Stimulated activated CD4-positive, alpha-beta T cell treated with anti-CD3 and anti-CD28 coated beads, Interleukin-4, amount 100 ng/mL, for 1 hour (primary cell): Measurements from ENCODE around the gene ATP10D.

Experiments
- DNase-seq: peaks from one replicate; pipeline ENCODE4 v3.0.0-alpha.2; 2020

The ATP10D gene

DNA sequence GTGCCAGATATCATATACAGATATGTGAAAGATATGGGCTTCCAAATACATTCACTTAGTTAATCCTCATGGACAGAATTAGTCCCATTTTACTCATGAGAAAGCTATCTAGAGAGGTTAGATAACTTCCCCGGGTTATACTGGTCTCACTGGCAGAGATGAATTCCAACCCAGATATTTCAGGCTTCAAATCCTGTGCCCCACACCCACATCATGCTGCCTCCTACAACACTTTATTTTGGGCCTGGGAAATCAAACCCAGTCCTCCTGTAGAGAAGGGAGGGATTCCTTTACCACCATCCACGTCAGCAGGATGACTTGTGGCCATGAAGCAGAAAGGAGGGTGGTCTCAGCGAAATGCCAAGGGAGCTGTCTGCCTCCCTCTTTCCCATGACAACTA, 113.8 kb downstream of the ATP10D start:
- DNase-seq, result no peak

DNA sequence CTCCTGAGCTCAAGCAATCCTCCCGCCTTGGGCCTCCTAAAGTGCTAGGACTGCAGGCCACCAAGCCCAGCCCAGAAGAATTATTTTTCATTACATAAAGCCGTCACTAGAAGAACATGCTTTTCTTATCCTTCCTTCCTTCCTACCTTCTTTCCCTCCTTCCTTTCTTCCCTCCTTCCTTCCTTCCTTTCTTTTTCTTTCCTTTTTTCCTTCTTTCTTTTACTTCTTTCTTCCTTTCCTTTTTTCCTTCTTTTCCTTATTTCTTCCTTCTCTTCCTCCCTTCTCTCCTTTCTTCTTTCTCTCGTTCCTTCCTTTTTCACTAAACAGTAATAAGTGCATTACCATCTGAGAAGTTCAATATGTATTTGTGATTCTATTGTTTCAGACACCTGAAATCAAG, 121.4 kb downstream of the ATP10D start:
- DNase-seq, result no peak

DNA sequence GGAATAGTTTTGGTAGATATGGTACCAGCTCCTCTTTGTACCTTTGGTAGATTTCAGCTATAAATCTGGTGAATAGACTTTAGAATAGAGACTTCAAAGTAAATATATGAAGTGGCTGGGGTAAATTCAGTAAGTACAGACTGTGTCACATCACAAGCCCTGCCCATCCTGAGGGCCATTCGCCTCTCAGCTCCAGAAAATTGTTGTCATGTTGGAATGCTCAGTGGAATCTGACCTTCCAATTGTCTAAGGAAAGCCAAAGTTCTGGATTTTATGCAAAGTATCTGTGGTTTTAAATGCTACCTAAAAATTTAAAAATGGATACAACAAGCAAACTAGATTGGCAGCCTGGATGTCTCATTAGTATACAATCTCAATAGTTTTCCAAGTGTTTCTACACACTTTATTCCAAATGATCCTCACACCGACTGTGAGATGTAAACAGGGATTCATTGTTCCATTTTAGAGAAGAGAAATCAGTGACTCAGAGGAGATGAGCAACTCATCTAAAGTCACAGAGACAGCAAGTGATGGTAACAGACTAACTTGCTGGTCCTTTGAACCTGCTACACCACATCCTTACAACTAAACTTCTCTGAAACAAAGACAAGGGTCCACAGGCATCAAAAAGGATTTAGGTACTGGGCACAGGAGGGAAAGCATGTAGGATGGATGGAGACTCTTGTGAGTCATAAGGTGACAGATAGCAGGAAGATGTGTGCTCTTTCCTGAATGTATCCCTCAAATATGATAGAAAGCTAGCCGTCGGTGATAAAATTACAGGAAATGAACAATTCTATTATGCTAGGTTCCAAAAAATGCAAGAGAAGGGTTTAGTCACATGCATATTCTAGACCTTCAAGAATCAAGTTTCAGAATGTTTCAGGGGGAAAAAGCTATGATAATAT, 127.3 kb downstream of the ATP10D start:
- DNase-seq, result no peak

DNA sequence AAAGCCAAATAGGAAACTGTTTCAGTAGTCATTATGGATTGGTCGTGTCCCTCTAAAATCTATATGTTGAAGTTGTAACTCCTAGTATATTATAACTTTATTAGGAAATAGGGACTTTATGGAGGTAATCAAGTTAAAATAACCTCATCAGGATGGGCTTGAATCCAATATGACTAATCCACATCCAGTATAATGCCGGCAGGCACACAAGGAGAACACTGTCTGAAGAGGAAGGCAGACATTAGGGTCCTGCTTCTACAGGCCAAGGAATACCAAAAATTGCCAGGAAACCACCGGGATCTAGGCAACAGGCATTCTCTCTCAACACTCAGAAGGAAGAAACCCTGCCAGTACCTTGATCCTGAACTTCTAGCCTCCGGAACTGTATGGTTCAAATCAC, 130.3 kb downstream of the ATP10D start:
- DNase-seq, result no peak

DNA sequence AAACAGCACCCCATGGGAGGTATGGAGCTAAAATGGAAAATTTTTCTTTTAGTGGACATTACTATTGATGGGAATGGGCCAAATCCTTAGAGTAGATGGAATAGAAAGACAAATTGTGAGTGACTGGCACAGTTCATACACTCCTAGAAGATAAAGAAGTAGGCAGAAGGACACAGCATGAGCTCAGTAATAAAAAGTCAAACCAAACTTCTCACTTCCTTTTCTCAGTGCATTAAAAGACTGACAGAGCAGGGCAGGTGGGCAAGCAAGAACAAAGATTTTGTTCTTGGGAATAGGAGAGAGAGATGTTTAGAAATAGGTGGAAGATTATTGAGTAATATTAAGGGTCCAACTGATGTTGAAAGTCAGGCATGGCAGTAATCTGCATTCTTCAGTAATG, 132.5 kb downstream of the ATP10D start:
- DNase-seq, result no peak

DNA sequence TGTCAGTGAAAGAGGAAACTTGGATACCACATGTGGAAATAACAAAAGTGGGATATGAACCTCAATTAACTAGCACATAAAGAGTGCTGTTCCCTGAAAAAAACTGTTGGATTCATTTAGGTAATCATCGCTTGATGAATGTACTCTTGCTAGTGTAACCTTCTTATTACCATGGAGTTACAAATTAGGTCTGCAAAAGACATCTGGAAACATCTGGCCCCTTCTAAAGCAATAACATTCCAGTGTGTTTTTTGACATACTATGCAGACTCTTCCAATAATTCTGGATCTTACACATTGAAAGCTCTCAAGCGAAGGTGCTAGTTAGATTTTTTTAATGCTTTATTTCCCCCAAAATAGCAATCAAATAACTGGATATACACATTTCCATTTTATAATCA, 134.6 kb downstream of the ATP10D start:
- DNase-seq, result no peak

DNA sequence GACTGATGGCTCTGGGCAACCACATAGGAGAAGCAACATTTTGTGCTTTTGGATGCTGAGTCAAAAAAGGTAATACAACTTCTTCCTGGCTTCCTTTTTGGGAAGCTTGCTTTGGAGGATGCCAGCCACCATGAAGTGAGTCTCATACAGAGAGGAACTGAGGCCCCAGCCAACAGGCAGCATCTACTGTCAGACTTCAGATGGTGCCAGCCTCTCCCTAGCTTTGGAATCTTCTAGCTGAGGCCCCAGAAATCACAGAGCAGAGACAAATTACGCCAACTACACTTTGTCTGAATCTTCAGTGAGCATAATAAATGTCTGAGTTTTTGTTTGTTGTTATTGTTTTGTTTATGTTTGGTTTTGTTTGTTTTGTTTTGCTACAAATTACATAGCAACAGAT, 136.1 kb downstream of the ATP10D start:
- DNase-seq, result no peak

DNA sequence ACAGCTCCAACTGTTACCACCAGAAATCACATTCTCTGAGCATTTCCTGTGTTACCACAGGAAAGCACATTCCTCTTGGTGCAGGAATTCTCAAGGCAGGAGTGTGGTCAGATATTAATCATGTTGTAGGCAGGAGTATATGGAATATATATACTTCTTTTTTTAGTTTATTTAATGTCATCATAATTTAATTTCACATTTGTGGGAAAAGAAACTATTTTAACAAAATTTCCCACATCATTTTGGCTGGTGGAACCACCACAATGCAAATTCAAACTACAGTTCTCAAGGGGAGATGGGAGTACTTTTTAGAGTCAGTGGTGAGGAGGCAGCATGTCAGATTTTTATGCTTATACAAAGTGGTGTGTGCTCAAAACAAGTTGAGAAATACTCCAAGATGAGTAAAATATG, 139.0 kb downstream of the ATP10D start:
- no peak for DNase-seq

DNA sequence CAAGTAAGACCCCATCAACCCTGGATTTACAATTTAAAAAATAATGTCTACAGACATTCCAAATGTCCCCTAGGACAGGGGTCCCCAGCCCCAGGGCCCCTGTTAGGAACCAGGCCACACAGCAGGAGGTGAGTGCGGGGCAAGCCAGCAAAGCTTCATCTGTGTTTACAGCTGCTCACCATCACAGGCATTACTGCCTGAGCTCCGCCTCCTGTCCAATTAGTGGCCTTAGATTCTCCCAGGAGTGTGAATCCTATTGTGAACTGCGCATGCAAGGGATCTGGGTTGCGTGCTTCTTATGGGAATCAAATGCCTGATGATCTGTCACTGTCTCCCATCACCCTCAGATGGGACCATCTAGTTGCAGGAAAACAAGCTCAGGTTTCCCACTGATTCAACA, 146.1 kb downstream of the ATP10D start:
- no peak for DNase-seq

DNA sequence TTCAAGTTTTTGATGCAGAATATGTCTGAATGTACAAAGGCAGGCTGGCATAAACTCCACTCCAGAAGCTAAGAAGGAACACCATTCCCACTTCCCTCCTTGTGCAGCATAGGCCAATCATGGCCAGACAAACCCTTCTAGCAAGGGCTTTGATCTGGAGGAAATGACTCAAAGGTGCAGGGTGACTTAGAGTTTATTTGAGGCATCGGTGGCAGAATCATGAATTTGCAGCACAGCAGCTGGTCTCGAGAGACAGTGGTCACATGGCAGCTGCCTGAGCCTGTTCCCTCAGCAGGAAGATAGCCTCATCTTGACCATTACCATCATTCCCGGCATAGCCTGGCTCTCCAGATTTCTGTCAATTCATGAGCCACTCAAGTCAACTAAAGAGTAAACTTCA, 154.5 kb downstream of the ATP10D start:
- no peak for DNase-seq

DNA sequence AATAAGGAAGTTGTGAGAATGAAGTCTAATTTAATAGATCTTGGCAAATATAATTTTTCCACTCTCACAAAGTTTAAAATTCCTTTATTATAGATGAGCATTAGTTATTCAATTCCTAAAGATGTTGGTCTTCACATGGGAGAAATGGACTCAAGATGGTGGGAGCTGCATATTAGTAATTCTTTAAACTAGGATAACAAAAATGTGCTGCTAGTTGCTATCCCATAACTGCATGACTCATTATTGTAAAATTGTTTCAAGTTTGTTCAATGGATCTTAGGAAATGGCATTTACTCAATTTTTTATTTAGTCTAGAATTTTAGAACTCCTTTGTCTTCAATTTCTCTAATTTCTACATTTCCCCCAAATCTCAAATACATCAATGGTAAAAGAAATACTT, 155.8 kb downstream of the ATP10D start:
- DNase-seq, result no peak

DNA sequence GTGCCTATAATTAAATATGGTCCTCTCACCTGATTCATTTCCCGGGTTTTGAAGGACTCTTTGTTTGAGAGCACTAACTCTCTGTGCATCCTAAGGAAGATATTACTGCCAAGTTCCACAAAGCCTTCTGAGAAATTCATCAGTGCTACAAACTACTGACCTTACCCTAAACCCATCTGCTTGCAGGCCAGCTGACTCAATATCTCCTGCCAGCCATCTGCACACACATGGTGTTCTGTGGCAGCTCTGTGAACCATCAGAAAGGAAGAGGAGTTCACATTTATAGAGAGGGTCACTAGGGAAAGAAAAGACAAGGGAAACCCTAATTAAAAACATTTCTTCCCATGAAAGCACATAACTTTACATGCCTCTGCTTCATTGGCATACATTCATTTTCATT, 156.7 kb downstream of the ATP10D start:
- no peak for DNase-seq

DNA sequence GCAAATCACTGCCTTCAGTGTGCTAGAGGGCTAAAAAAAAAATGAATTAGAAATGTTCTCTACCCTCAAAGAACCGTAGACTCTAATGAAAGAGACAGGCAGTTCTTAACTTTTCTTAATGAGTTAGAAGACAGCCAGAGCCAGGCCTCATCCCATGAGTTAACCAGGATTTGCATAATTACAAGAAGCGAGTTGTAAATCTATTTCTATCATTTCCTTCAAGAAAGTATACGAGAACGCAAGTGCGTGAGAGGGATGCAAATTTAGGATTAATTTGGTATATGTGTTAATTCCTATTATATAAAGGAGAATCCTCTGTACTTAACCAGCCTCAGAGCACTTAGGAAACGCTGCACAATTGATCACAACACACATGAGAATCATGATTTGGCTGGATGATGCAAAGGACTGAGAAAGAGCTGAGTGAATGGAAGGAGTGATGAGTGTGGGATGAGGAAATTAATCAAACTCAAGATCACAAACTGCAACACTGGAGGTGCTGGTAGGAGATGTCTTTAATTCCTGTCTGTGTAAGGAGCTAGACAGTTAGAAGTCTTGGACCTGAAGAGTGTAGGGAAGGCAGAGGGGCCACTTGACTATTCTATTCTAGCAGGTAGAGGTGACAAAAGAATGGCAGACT, 157.2 kb downstream of the ATP10D start:
- DNase-seq, result no peak
